HCT116 (cell line): ENCODE results near the gene MIS18A. TPM values are rescaled to one million over a fixed set of nuclear protein-coding genes. Genes with fewer than 3 reads are reported as not detected.

Source experiments
- ATAC-seq: fragments of 200-7000 bp; cut with Tn5 transposase; 2 replicates; pipeline ENCODE4 v1.9.1; 2020; ENCODE audit warnings: mild to moderate bottlenecking, moderate library complexity
- BruUV-seq: library from RNA; stranded (reverse); fragments of 400-500 nt; replicated peaks from 2 replicates; lab custom pipeline; 2021; lab: Mats Ljungman, UMichigan
- CTCF ChIA-PET: fragments of 300-600 bp; sonication (Branson Sonifier 250); formaldehyde crosslinking; loops from one replicate; lab custom pipeline; 2021; ENCODE audit warnings: antibody characterized with exemption; lab: Charles Lee
- POLR2A ChIA-PET: fragments of 300-600, 350-600 bp; sonication (Branson Sonifier 250); formaldehyde crosslinking; loops from one replicate; lab custom pipeline; 2021; ENCODE audit warnings: antibody characterized with exemption; lab: Charles Lee
- RAD21 ChIA-PET, 2 experiments: fragments of 300-600 bp; sonication (Branson Sonifier 250); formaldehyde crosslinking; loops; one replicate each; lab custom pipeline; 2023; ENCODE audit warnings: low total read pairs in 2 of 2; ENCODE audit not compliant: uncharacterized antibody in 2 of 2, unreplicated experiment in 2 of 2, low non-redundant PET in 1 of 2; lab: Charles Lee
- DNase-seq: peaks from one replicate; pipeline ENCODE4 v3.0.0-alpha.2; 2010; ENCODE audit warnings: low read depth, low spot score
- H2AFZ ChIP-seq: fragments of 200-600 bp; shearing (Covaris generic), sonication (generic); 2 replicates; pipeline ENCODE4 v1.6.1; 2017; ENCODE audit warnings: low read depth, mixed run types, mixed read lengths, antibody characterized with exemption, low read length; ENCODE audit not compliant: poor library complexity, severe bottlenecking
- H3K27ac ChIP-seq: 2 replicates; pipeline ENCODE4 v1.5.1; 2012; ENCODE audit warnings: low read depth, low read length
- H3K27me3 ChIP-seq: fragments of 200-600 bp; sonication (generic); 2 replicates; pipeline ENCODE4 v1.6.1; 2016; ENCODE audit warnings: mixed run types, low read length, mixed read lengths; ENCODE audit not compliant: insufficient read depth
- H3K36me3 ChIP-seq, 2 experiments: fragments of 200-500 bp in 1 of 2; fragments of 200-600 bp in 1 of 2; sonication (Bioruptor generic) in 1 of 2; sonication (generic) in 1 of 2; 2 replicates each; pipeline versions ENCODE4 v1.5.1 to v1.6.1; 2014 to 2016; ENCODE audit warnings: low read length in 2 of 2, inconsistent platforms in 1 of 2, mixed read lengths in 1 of 2, mixed run types in 1 of 2; ENCODE audit not compliant: insufficient read depth in 2 of 2, control insufficient read depth in 1 of 2
- H3K4me1 ChIP-seq, 2 experiments: fragments of 200-600 bp in 1 of 2; sonication (generic) in 1 of 2; 2 replicates each; pipeline versions ENCODE4 v1.5.1 to v1.6.1; 2012 to 2017; ENCODE audit warnings: low read length in 2 of 2, inconsistent platforms in 1 of 2, mild to moderate bottlenecking in 1 of 2, mixed read lengths in 1 of 2, mixed run types in 1 of 2, moderate library complexity in 1 of 2; ENCODE audit not compliant: insufficient read depth in 2 of 2, control insufficient read depth in 1 of 2
- H3K4me2 ChIP-seq: fragments of 200-600 bp; sonication (generic); 2 replicates; pipeline ENCODE4 v1.6.1; 2017; ENCODE audit warnings: mixed run types, low read length, mixed read lengths
- H3K4me3 ChIP-seq, 2 experiments: fragments of 200-600 bp in 1 of 2; sonication (generic) in 1 of 2; replicated peaks in 1 of 2; 2 replicates each; pipeline ENCODE4 v1.5.1; 2011 to 2016; ENCODE audit warnings: low read length in 2 of 2, control low read depth in 1 of 2, low read depth in 1 of 2, mild to moderate bottlenecking in 1 of 2, mixed read lengths in 1 of 2, mixed run types in 1 of 2
- H3K79me2 ChIP-seq: fragments of 200-600 bp; sonication (generic); 2 replicates; pipeline ENCODE4 v1.6.1; 2017; ENCODE audit warnings: mild to moderate bottlenecking, mixed run types, low read length, moderate library complexity, mixed read lengths; ENCODE audit not compliant: insufficient read depth
- H3K9ac ChIP-seq: fragments of 200-600 bp; sonication (generic); 2 replicates; pipeline ENCODE4 v1.6.1; 2016; ENCODE audit warnings: low read length, mixed read lengths
- H3K9me2 ChIP-seq: fragments of 200-600 bp; sonication (generic), shearing (Covaris generic); 2 replicates; pipeline ENCODE4 v1.6.1; 2017; ENCODE audit warnings: mixed run types, mild to moderate bottlenecking, moderate library complexity; ENCODE audit not compliant: insufficient read depth
- H3K9me3 ChIP-seq, 2 experiments: fragments of 200-500 bp in 1 of 2; fragments of 200-600 bp in 1 of 2; sonication (Bioruptor generic) in 1 of 2; sonication (generic) in 1 of 2; 2 replicates each; pipeline ENCODE4 v1.6.1; 2014 to 2017; ENCODE audit warnings: low read length in 2 of 2, mixed read lengths in 2 of 2, inconsistent platforms in 1 of 2, low read depth in 1 of 2, mild to moderate bottlenecking in 1 of 2, mixed run types in 1 of 2, moderate library complexity in 1 of 2; ENCODE audit not compliant: control insufficient read depth in 1 of 2, insufficient read depth in 1 of 2
- H4K20me1 ChIP-seq: fragments of 200-600 bp; sonication (generic), shearing (Covaris generic); 2 replicates; pipeline ENCODE4 v1.6.1; 2017; ENCODE audit warnings: mixed run types, mild to moderate bottlenecking, moderate library complexity; ENCODE audit not compliant: insufficient read depth
- ATF3 ChIP-seq: IDR thresholded peaks from 2 replicates; pipeline ENCODE4 v1.6.1; 2012
- CBX3 ChIP-seq: IDR thresholded peaks from 2 replicates; pipeline ENCODE4 v1.6.1; 2012; ENCODE audit warnings: low read depth
- CEBPB ChIP-seq: IDR thresholded peaks from 2 replicates; pipeline ENCODE4 v1.6.1; 2012; ENCODE audit warnings: low read depth
- CTCF ChIP-seq, 3 experiments: fragments of 200-600 bp in 1 of 3; sonication (generic) in 1 of 3; IDR thresholded peaks in 2 of 3; conservative IDR thresholded peaks in 1 of 3; 2 replicates each; pipeline ENCODE4 v1.5.1; 2012 to 2017; ENCODE audit warnings: low read depth in 2 of 3, low read length in 2 of 3, antibody characterized with exemption in 1 of 3, borderline replicate concordance in 1 of 3, control low read depth in 1 of 3, mild to moderate bottlenecking in 1 of 3, mixed read lengths in 1 of 3, mixed run types in 1 of 3, moderate library complexity in 1 of 3; ENCODE audit not compliant: insufficient read depth in 1 of 3
- ELF1 ChIP-seq: IDR thresholded peaks from 2 replicates; pipeline ENCODE4 v1.6.1; 2012; ENCODE audit warnings: low read depth, borderline replicate concordance
- EZH2 ChIP-seq: fragments of 200-600 bp; sonication (generic); IDR thresholded peaks from 2 replicates; pipeline ENCODE4 v1.6.1; 2017; ENCODE audit warnings: antibody characterized with exemption, mixed run types
- EZH2phosphoT487 ChIP-seq: fragments of 200-600 bp; IDR thresholded peaks from 2 replicates; pipeline ENCODE4 v1.6.1; 2018; ENCODE audit warnings: antibody characterized with exemption, borderline replicate concordance
- JUND ChIP-seq: IDR thresholded peaks from 2 replicates; pipeline ENCODE4 v1.6.1; 2012
- MAX ChIP-seq: IDR thresholded peaks from 2 replicates; pipeline ENCODE4 v1.6.1; 2012
- POLR2AphosphoS5 ChIP-seq: IDR thresholded peaks from 2 replicates; pipeline ENCODE4 v1.6.1; 2011; ENCODE audit warnings: mild to moderate bottlenecking, low read depth, low read length, moderate library complexity
- RAD21 ChIP-seq: IDR thresholded peaks from 2 replicates; pipeline ENCODE4 v1.6.1; 2012; ENCODE audit warnings: low read depth, mild to moderate bottlenecking
- REST ChIP-seq: IDR thresholded peaks from 2 replicates; pipeline ENCODE4 v1.6.1; 2012; ENCODE audit warnings: low read depth
- SP1 ChIP-seq: IDR thresholded peaks from 2 replicates; pipeline ENCODE4 v1.6.1; 2012; ENCODE audit warnings: low read depth
- SRF ChIP-seq: IDR thresholded peaks from 2 replicates; pipeline ENCODE4 v1.6.1; 2012; ENCODE audit warnings: low read depth
- ZFX ChIP-seq: fragments of 450-650 bp; IDR thresholded peaks from 2 replicates; pipeline ENCODE4 v1.6.1; 2017
- ZNF274 ChIP-seq: fragments of 200-500 bp; sonication (Bioruptor generic); IDR thresholded peaks from 2 replicates; pipeline ENCODE4 v1.6.1; 2014; ENCODE audit warnings: mild to moderate bottlenecking, low read depth, low read length, inconsistent platforms
- intact Hi-C: fragments of 100-400 bp; cut with micrococcal nuclease; formaldehyde crosslinking; loops from 2 replicates; pipeline ENCODE4 v1.10.0; 2022
- total RNA-seq: library from RNA; stranded (reverse); gene quantifications from one replicate; pipeline ENCODE4 v1.2.1, GENCODE V29; 2021; ENCODE audit not compliant: unreplicated experiment

Gene MIS18A
- total RNA-seq, 1 experiment from 2014 or later = 30.0 TPM

- no peak overlapping the region for H3K27ac ChIP-seq
- no peak overlapping the region for H3K9ac ChIP-seq
- no peak overlapping the region for H3K4me2 ChIP-seq
- peaks cover 58% of the 10 kb centered on the region for H3K27me3 ChIP-seq
- no peaks in the 10 kb centered on the region for H3K9me3 ChIP-seq
- RAD21 ChIA-PET = no interaction called here
- H3K36me3 ChIP-seq = no peaks in the 10 kb centered on the region
- POLR2A ChIA-PET = no interaction called here
- no TSS peak for BruUV-seq
- no peaks in the 10 kb centered on the region for H3K4me1 ChIP-seq
- H3K9me2 ChIP-seq = no peaks in the 10 kb centered on the region
- no peak overlapping the region for H2AFZ ChIP-seq
- H3K79me2 ChIP-seq = no peaks in the 10 kb centered on the region
- CTCF ChIA-PET = interaction anchor here (1.0 kb wide), 1 partner anchor 17 kb away, joined by 3 read pairs; no protein-coding TSS in a partner anchor
- ATAC-seq = no peak
- H4K20me1 ChIP-seq = no peaks in the 10 kb centered on the region
- no peak overlapping the region for H3K4me3 ChIP-seq
- TF ChIP-seq JUND (no peak), REST (no peak), MAX (no peak), ELF1 (no peak), CTCF (IDR thresholded peaks at IDR 0.05 in 2 of 3, conservative IDR thresholded peaks at IDR 0.05 in 1 of 3; ENCODE audit: borderline replicate concordance in 1 of 3, insufficient read depth in 1 of 3, low read depth in 2 of 3, low read length in 2 of 3) (no peak), CEBPB (no peak), SP1 (no peak), ZNF274 (no peak), ZFX (no peak), ATF3 (no peak), SRF (no peak), POLR2AphosphoS5 (no peak), EZH2phosphoT487 (no peak), RAD21 (no peak), EZH2 (no peak), CBX3 (no peak)
- TF ChIP-seq, all 23 proteins: peak for 0
- intact Hi-C loops = no loop called here
- no peak for DNase-seq
These were observed 37.8 kb downstream of the MIS18A start for GRCh38 chr21:32240851-32241687.
